GM12864 (cell line): ENCODE measurements around the gene PLD5.
"Not testable (repeated sequence)": the region's sequence is repeated elsewhere in the genome, so short reads cannot be mapped to it uniquely, and the experiment has no call there.

Experiments
- DNase-seq: peaks from one replicate; pipeline ENCODE4 v3.0.0-alpha.2; 2011; ENCODE audit warnings: low read depth
- H3K4me3 ChIP-seq: 2 replicates; pipeline ENCODE4 v1.5.1; 2011; ENCODE audit warnings: mild to moderate bottlenecking, low read depth, low read length, control low read depth
- CTCF ChIP-seq: IDR thresholded peaks from 2 replicates; pipeline ENCODE4 v1.5.1; 2011; ENCODE audit warnings: low read depth, mild to moderate bottlenecking, moderate library complexity, low read length, control low read depth, inconsistent platforms; ENCODE audit errors: missing control alignments

Gene PLD5

GRCh38 chr1:242065813-242066212 lies 458.7 kb downstream of the PLD5 start:
- TF ChIP-seq CTCF: no peak
- no peak overlapping the region for H3K4me3 ChIP-seq
- DNase-seq: no peak

GRCh38 chr1:242062271-242062670 lies 462.2 kb downstream of the PLD5 start:
- no peak for TF ChIP-seq CTCF
- no peak for DNase-seq
- no peak overlapping the region for H3K4me3 ChIP-seq

GRCh38 chr1:242059976-242060375 lies 464.5 kb downstream of the PLD5 start:
- DNase-seq: no peak
- H3K4me3 ChIP-seq: no peak overlapping the region
- TF ChIP-seq CTCF: no peak

GRCh38 chr1:242058582-242058981 lies 465.9 kb downstream of the PLD5 start:
- not testable (repeated sequence) for H3K4me3 ChIP-seq, DNase-seq

- DNase-seq, H3K4me3 ChIP-seq: not testable (repeated sequence)
Measured at GRCh38 chr1:242058181-242058580, 466.3 kb downstream of the PLD5 start.

GRCh38 chr1:242057745-242058115 lies 466.8 kb downstream of the PLD5 start:
- no peak overlapping the region for H3K4me3 ChIP-seq
- no peak for TF ChIP-seq CTCF
- no peak for DNase-seq

- TF ChIP-seq CTCF: no peak
- DNase-seq: no peak
- no peak overlapping the region for H3K4me3 ChIP-seq
Measured at GRCh38 chr1:242056988-242057744, 467.3 kb downstream of the PLD5 start.

GRCh38 chr1:242055749-242056320 lies 468.7 kb downstream of the PLD5 start:
- H3K4me3 ChIP-seq: no peak overlapping the region
- no peak for TF ChIP-seq CTCF
- DNase-seq: no peak
